ENCODE results near the gene TRIM32.

Gene TRIM32, protein sequence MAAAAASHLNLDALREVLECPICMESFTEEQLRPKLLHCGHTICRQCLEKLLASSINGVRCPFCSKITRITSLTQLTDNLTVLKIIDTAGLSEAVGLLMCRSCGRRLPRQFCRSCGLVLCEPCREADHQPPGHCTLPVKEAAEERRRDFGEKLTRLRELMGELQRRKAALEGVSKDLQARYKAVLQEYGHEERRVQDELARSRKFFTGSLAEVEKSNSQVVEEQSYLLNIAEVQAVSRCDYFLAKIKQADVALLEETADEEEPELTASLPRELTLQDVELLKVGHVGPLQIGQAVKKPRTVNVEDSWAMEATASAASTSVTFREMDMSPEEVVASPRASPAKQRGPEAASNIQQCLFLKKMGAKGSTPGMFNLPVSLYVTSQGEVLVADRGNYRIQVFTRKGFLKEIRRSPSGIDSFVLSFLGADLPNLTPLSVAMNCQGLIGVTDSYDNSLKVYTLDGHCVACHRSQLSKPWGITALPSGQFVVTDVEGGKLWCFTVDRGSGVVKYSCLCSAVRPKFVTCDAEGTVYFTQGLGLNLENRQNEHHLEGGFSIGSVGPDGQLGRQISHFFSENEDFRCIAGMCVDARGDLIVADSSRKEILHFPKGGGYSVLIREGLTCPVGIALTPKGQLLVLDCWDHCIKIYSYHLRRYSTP

DNA sequence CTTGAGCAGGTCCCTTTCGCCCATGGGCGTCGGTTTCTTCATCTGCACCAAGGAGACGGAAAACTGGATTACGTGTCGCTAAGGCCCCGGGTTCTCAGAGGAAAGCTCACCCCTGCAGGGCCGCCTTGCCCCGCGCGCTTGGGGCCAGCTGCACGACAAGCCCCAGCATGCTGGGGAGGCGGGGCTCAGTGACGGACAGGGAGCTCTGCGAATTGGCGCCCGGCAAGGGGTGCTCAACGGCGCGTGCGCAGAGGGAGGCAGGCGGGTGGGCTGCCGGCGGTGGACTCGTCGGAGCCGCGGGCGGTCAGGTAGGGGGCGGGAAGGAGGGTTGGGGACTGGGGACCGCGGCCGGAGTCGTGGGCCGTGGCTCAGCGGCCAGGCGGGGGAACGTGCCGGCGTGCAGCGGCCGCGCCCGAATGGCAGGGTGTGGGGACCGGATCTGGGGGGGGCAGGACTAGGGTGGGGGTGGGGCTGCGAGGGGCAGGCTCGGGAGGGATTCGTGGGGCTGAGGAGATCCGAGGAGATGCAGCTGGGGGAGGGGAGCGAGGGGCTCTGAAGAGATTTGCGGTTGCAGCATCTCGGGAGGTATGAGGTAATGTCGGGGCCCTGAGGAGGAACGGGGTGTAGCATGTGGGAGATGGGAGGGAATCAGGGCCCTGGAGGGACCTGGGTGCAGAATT, at the start of gene TRIM32:
TRIM32 (plus strand) TSS at position 232 of the 680 bp plus-strand sequence. CDS start 10,438 bp downstream, outside the sequence.
- peak; percentile 97 for DNase-seq

DNA sequence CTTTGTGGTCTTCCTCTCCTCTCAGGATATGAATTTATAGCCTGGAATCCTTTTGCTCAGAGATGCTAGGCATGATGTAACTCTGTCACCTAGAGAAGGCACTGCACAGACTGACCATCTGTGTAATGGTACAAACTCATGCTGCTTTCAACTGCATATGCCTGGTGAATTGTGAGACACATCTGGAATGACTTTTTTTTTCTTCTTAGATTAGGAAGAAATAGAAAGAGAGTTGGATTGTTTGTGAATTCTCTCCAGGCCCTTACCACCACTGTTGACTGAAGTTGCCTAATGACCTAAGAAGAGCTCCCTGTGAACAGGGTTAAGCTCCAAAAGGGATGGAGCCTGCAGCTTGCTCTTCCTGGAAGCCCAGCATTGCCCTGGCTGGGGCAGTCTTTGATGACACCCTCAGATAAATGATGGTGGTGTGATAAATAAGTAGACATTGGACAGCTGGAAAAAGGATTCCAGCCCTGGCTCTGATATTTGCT, 47.8 kb upstream of the TRIM32 start:
- no peak for DNase-seq

DNA sequence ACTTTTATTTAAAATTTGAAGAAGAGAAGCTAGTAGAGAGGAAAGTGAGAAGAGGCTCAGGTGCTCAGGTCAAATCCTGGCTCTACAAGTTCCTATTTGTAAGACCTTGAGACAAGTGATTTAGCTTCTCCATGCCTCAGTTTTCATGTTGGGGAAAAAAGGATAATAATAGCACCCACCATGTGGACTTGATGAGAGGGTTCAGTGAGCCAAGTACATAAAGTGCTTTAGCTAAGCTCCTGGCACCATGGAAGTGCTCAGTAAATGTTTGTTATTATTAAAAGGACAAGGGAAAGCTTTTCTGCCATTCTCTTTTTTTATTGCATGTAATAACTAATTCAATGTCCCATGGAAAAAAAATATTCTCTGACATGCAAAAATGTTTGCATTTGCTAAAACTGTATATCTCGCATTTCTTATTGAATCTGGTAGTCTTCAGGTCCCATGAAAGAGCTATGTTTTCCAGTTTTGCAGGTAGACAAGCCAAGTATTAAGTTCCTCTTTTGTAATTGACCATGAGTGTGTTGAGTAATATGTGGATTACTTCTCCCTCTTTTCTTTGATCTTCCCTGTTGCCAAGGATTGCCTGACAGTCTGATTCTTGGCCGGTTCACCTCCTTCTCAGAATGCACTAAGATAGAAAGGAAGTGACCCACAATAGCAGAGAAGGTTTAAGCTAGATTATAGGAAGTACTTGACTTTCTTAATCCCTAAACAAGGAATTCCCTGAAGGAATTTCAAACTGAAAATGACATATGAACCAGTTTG, 45.6 kb upstream of the TRIM32 start:
- DNase-seq: no peak

DNA sequence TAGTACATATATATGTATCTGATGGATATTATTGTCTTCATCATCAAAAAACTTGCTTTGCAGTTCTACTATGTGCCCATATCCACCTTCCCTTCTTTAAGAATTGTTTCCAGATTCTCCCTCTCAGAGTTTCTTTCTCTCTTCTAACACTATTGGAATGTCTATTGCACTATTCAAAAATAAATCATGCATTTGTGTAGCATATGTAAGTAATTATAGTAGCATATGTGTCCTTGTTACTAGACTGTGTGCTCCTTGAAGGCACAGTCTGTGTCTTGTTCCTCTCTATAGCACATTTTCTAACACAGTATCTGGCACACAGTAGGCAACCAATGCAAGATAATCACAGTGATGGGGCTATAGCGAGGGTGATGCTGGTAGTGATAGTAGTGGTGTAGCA, 43.4 kb upstream of the TRIM32 start:
- DNase-seq: no peak

DNA sequence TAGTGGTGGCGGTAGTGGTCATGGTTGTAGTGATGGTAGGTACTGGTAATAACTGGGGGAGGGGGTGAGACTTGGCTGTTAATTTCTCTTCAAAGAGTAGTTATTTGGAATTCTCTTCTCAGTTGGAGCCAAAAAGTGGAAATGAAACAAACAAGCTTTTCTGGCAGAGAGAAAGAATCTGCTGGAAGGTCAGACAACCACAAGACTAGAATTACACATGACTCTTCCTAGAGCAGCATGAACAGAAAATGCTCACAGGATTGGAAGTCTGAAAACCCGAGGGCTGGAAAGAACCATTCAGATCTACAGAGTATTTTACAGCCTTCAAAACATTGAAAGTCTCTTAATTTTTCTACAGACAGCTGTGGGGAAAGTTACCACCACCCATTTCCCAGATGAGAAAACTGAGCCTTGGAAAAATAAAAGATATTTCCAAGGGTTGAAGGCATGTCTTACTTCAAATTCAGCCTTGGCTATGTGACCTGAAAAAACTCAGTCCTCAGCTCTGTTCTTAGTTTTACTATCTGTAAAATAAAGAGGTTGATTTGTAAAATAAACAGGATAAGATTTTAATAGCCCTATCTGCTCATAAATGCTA, 42.9 kb upstream of the TRIM32 start:
- no peak for DNase-seq

- peak; percentile 51 for DNase-seq
Measured at GRCh38 chr9:116646661-116647514, 40.2 kb upstream of the TRIM32 start.

DNA sequence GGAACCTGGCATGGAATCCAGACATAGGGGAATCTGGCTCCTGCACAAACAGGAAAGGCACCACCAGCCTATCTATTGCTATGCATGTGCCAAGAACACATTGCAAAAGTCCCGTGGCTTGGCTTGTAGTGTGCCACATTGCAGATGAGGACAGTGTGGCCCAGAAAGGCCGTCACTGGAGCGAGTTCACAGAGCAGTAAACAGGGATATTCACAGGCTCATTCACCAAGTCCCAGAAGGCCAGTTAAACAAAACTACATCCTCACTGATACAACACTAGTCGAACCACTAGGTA, 39.6 kb upstream of the TRIM32 start:
- DNase-seq: no peak

DNA sequence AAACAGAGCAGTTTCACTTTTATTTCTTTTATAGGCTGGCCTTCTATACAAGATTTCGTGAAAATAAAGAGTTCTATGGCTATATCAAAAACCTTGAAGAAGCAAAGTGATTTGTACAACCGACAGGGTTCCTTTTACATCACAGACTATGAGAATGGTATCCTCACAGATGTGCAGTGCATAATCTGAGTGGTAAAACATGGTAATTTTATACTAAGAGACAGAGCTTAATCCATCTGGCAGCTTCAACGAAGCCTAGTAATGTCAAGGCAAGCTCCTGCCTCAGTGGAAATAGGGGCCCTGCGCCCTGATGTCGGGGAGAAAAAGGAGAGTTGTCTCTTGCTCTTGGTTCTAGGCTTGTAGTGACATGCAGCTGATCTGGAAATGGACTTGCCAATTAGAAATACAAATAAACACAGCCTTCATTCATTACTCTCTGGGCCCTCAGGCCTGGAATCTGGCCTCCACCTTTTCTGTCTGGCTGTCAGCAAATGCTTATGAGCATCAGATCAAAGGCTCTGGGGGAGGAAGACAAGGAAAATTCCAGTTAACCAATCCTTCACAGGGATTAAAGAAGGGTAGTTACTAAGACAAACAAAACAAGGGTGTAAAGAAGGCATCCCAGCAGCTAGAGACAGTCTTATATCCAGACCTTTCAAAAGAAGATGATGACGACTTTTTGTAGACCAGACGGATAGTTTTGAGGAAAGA, 33.6 kb upstream of the TRIM32 start:
- DNase-seq: peak; percentile 90

GRCh38 chr9:116654059-116654355, 33.1 kb upstream of the TRIM32 start:
- no peak for DNase-seq

DNA sequence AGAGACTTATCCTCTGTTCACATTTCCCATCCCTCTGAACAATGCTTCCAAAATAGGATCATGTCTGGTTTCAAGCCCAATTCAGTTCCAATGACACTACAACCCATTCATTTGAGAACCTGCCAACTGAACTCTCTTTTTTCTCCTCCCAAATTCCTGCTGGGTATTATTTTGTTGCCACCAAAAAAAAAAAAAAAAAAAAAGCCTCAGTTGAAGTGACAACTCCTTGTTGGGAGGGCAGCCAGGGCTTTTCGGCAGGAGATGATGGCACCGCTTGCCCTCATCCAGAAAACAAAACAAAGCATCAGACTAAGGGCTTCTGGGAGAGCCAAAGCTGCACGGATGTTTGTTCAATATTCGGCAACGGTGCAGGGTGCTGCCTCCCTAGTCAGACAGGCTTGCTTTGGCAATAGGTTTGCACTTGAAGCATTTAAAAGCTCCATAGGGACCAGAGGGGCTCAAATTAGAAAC, 30.6 kb upstream of the TRIM32 start:
- DNase-seq: no peak

GRCh38 chr9:116656977-116657376, 30.1 kb upstream of the TRIM32 start:
- no peak for DNase-seq

- no peak for DNase-seq
Measured at GRCh38 chr9:116658265-116658664, 28.8 kb upstream of the TRIM32 start.

DNA sequence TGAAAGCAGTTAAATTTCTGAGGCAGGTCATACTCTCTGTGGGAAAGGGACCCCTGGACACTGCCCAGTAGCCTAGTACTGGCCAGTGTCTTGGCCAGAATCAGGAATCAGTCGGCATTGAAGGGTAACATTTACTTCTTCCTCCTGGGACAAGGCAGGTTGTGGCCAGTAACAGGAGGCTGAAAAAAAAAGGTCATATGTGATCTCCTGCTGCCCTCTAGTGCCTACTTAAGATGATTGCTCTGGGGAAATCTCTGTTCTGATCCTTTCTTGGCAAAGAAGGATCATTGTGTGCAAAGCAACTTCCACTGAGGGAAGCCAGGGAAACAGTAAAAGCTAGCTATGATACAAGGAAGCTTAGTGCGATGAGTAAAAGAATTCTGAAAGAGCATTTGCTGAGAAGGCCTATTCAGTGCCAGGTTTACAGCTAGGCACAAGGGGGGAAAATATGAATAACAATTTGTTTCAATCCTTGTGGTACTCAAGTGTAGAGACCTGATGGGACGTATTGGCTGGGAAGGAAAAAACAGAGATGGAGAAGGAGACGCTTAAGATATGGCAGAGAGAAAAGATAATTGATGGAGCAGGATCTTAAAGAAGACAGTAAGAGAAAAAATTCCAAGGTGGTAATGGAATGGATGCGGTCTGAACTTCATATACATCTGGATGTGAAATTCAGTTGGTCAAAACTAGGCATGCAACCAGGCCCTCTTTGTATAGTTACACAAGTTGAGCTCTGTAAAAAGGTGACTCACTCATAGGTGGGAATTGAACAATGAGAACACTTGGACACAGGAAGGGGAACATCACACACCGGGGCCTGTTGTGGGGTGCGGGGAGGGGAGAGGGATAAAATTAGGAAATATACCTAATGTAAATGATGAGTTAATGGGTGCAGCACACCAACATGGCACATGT, 25.8 kb upstream of the TRIM32 start:
- peak; percentile 70 for DNase-seq

- DNase-seq: no peak
Measured at GRCh38 chr9:116662646-116663310, 24.3 kb upstream of the TRIM32 start.

GRCh38 chr9:116663581-116663980, 23.5 kb upstream of the TRIM32 start:
- DNase-seq: no peak

DNA sequence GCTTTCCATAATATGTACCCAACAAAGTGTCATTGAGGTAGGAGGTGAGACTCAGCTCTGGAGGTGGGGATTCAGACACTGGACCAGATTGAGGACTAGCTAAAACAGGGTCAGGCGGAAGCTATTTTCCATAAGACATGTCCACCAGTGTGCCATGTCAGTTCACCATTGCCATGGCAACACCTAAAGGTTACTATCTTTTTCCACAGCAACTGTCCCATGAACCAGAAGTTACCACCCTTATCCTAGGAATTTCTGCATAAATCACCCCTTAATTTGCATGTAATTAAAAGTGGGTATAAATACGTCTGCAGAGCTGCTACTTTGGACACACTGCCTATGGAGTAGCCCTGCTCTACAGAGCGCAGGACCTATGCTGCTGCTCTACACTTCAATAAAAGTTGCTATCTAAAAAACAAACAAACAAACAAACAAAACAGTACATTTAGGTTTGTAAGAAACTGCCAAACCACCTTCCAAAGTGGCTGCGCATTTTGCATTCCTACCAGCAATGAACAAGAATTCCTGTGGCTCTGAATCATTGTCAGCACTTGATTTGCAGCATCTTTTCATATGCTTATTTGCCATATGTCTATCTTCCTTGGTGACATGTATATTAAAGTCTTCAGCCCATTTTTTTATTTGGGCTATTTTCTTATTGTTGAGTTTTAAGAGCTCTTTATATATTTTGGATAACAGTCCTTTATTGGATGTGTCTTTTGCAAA, 18.0 kb upstream of the TRIM32 start:
- no peak for DNase-seq

GRCh38 chr9:116671605-116672004, 15.5 kb upstream of the TRIM32 start:
- DNase-seq: no peak

DNA sequence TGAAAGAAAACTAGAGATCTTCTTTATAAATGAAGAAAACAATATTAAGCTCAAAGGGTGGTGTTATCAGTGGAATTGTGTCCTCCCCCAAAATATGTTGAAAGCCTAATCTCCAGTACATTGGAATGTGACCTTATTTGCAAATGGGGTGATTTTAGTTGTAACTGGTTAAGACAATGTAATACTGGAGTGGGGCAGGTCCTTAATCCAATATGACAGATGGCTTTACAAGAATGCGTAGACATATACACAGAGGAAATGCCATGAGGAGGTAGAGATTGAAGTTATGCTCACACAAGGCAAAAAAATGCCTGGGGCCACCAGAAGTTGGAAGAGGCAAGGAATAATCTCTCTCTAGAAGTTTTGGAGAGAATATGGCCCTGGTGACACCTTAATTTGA, 13.7 kb upstream of the TRIM32 start:
- DNase-seq: no peak

Data from islet precursor cell (in vitro differentiated cells).